Neural cell (in vitro differentiated cells): Measurements from ENCODE around the gene MOB3A. TPM values are rescaled to one million over a fixed set of nuclear protein-coding genes. Genes with fewer than 3 reads are reported as not detected.

Experiments used
- H2AFZ ChIP-seq: fragments of 200-600, 300-800 bp; sonication (generic), shearing (Covaris generic); 2 replicates; pipeline ENCODE4 v1.6.0; 2014; ENCODE audit warnings: low read depth, mild to moderate bottlenecking, antibody characterized with exemption, low read length, moderate library complexity
- H3F3A ChIP-seq: fragments of 200-600 bp; shearing (Covaris generic); 2 replicates; pipeline ENCODE4 v1.6.1; 2016; ENCODE audit warnings: mild to moderate bottlenecking, moderate library complexity, mixed read lengths, antibody characterized with exemption, low read length; ENCODE audit not compliant: insufficient read depth, poor library complexity, severe bottlenecking
- H3K27ac ChIP-seq: fragments of 200-600, 300-800 bp; sonication (generic), shearing (Covaris generic); 2 replicates; pipeline ENCODE4 v1.5.1; 2014; ENCODE audit warnings: mild to moderate bottlenecking, low read length, moderate library complexity
- H3K27me3 ChIP-seq: fragments of 300-800, 200-600 bp; sonication (generic), shearing (Covaris generic); 2 replicates; pipeline ENCODE4 v1.6.0; 2014; ENCODE audit warnings: mild to moderate bottlenecking, low read depth, low read length, moderate library complexity; ENCODE audit not compliant: insufficient read depth
- H3K36me3 ChIP-seq: fragments of 300-800, 200-600 bp; sonication (generic), shearing (Covaris generic); 2 replicates; pipeline ENCODE4 v1.5.1; 2014; ENCODE audit warnings: mild to moderate bottlenecking, antibody characterized with exemption, low read length, moderate library complexity; ENCODE audit not compliant: insufficient read depth
- H3K4me2 ChIP-seq: fragments of 300-800, 200-600 bp; sonication (generic), shearing (Covaris generic); 2 replicates; pipeline ENCODE4 v1.6.0; 2014; ENCODE audit warnings: mild to moderate bottlenecking, low read length
- H3K4me3 ChIP-seq: fragments of 300-800, 200-600 bp; sonication (generic), shearing (Covaris generic); 2 replicates; pipeline ENCODE4 v1.5.1; 2014; ENCODE audit warnings: mild to moderate bottlenecking, low read length, moderate library complexity
- H3K79me2 ChIP-seq: fragments of 200-600 bp; shearing (Covaris generic); replicated peaks from 2 replicates; pipeline ENCODE4 v1.6.0; 2014; ENCODE audit warnings: mild to moderate bottlenecking, low read length, moderate library complexity; ENCODE audit not compliant: insufficient read depth
- H3K9ac ChIP-seq: fragments of 300-800, 200-600 bp; sonication (generic), shearing (Covaris generic); 2 replicates; pipeline ENCODE4 v1.6.1; 2016; ENCODE audit warnings: mild to moderate bottlenecking, low read length, mixed read lengths
- H3K9me2 ChIP-seq: fragments of 200-600 bp; shearing (Covaris generic); 2 replicates; pipeline ENCODE4 v1.6.1; 2016; ENCODE audit warnings: mild to moderate bottlenecking, low read length, mixed read lengths; ENCODE audit not compliant: insufficient read depth
- H3K9me3 ChIP-seq: fragments of 200-600, 300-800 bp; sonication (generic), shearing (Covaris generic); 2 replicates; pipeline ENCODE4 v1.6.1; 2016; ENCODE audit warnings: mild to moderate bottlenecking, mixed run types, low read length, moderate library complexity, mixed read lengths
- H4K20me1 ChIP-seq: fragments of 200-600 bp; shearing (Covaris generic); 2 replicates; pipeline ENCODE4 v1.6.1; 2016; ENCODE audit warnings: mild to moderate bottlenecking, mixed run types; ENCODE audit not compliant: insufficient read depth
- EP300 ChIP-seq: fragments of 450-650 bp; conservative IDR thresholded peaks from 2 replicates; pipeline ENCODE4 v1.6.1; 2014; ENCODE audit warnings: antibody characterized with exemption, mild to moderate bottlenecking, moderate library complexity; ENCODE audit not compliant: poor library complexity, severe bottlenecking
- EZH2 ChIP-seq: fragments of 200-600, 300-800 bp; shearing (Covaris generic), sonication (generic); IDR thresholded peaks from 2 replicates; pipeline ENCODE4 v1.6.1; 2014; ENCODE audit warnings: antibody characterized with exemption, low read length, borderline replicate concordance, mild to moderate bottlenecking; ENCODE audit not compliant: insufficient read depth, poor library complexity, severe bottlenecking
- MXI1 ChIP-seq: fragments of 450-650 bp; conservative IDR thresholded peaks from 2 replicates; pipeline ENCODE4 v1.6.1; 2014; ENCODE audit warnings: antibody characterized with exemption, mild to moderate bottlenecking; ENCODE audit not compliant: poor library complexity, severe bottlenecking
- POLR2AphosphoS5 ChIP-seq: IDR thresholded peaks from 2 replicates; pipeline ENCODE4 v1.6.1; 2012
- RAD21 ChIP-seq: fragments of 450-650 bp; conservative IDR thresholded peaks from 2 replicates; pipeline ENCODE4 v1.6.1; 2014; ENCODE audit warnings: antibody characterized with exemption, mild to moderate bottlenecking, moderate library complexity
- SMC3 ChIP-seq: fragments of 450-650 bp; conservative IDR thresholded peaks from 2 replicates; pipeline ENCODE4 v1.6.1; 2014; ENCODE audit warnings: antibody characterized with exemption, mild to moderate bottlenecking, moderate library complexity; ENCODE audit not compliant: poor library complexity
- TAF1 ChIP-seq: IDR thresholded peaks from 2 replicates; pipeline ENCODE4 v1.6.1; 2012; ENCODE audit warnings: low read depth
- polyA plus RNA-seq: library from polyadenylated mRNA; depleted of rRNA; stranded (reverse); fragments of >200 nt; gene quantifications from 2 replicates; pipeline ENCODE4 v1.2.3, GENCODE V29; 2014
- TF ChIP-seq, protein P1 (sequence below): fragments of 450-650 bp; IDR thresholded peaks from 2 replicates; pipeline ENCODE4 v1.5.1; 2014; ENCODE audit warnings: antibody characterized with exemption, mild to moderate bottlenecking, moderate library complexity; ENCODE audit not compliant: poor library complexity, severe bottlenecking
- TF ChIP-seq, protein P2 (sequence below): IDR thresholded peaks from 2 replicates; pipeline ENCODE4 v1.6.1; 2012; ENCODE audit warnings: borderline replicate concordance

The MOB3A gene
- polyA plus RNA-seq, 1 donor from 2014 or later: 5.8 TPM

DNA sequence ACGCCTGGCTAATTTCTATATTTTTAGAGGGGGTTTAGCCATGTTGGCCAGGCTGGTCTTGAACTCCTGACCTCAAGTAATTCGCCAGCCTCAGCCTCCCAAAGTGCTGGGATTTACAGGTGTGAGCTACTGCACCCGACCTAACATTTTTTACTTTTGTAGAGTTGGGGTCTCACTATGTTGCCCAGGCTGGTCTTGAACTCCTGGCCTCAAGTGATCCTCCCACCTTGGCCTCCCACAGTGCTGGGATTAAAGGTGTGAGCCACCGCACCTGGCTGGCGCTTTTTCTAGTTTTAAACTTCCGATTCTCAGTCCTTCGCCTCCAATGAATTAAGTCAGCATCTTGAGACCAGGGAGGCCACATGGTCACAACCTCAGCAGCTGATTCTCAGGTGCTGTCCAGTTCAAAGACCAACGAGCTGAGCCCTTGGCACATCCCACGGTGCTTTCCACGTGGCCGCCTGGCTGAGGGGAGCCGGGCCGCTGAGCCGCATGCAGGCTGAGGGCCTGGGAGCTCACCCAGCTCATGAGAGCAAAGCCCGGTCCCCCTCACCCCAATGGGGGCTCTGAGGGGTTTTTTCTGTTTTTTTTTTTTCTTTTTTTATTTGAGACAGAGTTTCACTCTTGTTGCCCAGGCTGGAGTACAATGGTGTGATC, 46.2 kb upstream of the MOB3A start:
- no peak for TF ChIP-seq TAF1
- TF ChIP-seq SMC3: no peak
- H3K9me3 ChIP-seq: no peaks in the 10 kb centered on the region
- no peaks in the 10 kb centered on the region for H3K9me2 ChIP-seq
- H2AFZ ChIP-seq: no peak overlapping the region
- no peak overlapping the region for H3K9ac ChIP-seq
- H3K27ac ChIP-seq: no peak overlapping the region
- H3K4me2 ChIP-seq: no peak overlapping the region
- H3K79me2 ChIP-seq: peaks cover 44% of the 10 kb centered on the region
- H3F3A ChIP-seq: no peaks in the 10 kb centered on the region
- H4K20me1 ChIP-seq: no peaks in the 10 kb centered on the region
- no peaks in the 10 kb centered on the region for H3K27me3 ChIP-seq
- H3K4me3 ChIP-seq: no peak overlapping the region
- no peaks in the 10 kb centered on the region for H3K36me3 ChIP-seq

DNA sequence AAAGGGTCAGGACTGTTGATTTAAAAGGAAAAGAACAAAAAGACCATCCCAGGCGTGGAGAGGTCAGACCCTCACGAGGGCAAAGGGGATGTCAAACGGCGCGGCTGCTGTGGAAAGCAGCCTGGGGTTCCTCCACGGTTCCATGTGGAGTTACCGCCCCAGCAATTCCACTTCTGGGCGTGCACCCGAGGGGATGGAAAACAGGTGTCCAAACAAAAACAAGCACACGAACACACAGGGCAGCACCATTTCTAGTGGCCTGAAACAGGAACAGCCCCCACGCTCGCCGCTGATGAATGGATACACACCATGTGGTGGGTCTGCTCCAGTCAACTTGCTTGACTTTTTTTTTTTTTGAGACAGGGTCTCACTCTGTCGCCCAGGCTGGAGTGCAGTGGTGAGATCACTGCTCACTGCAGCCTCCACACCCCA, 44.0 kb upstream of the MOB3A start:
- TF ChIP-seq TAF1 (no peak), SMC3 (no peak), EP300 (no peak), RAD21 (no peak), EZH2 (no peak), POLR2AphosphoS5 (no peak), MXI1 (no peak)
- TF ChIP-seq, protein P1, sequence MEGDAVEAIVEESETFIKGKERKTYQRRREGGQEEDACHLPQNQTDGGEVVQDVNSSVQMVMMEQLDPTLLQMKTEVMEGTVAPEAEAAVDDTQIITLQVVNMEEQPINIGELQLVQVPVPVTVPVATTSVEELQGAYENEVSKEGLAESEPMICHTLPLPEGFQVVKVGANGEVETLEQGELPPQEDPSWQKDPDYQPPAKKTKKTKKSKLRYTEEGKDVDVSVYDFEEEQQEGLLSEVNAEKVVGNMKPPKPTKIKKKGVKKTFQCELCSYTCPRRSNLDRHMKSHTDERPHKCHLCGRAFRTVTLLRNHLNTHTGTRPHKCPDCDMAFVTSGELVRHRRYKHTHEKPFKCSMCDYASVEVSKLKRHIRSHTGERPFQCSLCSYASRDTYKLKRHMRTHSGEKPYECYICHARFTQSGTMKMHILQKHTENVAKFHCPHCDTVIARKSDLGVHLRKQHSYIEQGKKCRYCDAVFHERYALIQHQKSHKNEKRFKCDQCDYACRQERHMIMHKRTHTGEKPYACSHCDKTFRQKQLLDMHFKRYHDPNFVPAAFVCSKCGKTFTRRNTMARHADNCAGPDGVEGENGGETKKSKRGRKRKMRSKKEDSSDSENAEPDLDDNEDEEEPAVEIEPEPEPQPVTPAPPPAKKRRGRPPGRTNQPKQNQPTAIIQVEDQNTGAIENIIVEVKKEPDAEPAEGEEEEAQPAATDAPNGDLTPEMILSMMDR: no peak
- TF ChIP-seq, protein P2, sequence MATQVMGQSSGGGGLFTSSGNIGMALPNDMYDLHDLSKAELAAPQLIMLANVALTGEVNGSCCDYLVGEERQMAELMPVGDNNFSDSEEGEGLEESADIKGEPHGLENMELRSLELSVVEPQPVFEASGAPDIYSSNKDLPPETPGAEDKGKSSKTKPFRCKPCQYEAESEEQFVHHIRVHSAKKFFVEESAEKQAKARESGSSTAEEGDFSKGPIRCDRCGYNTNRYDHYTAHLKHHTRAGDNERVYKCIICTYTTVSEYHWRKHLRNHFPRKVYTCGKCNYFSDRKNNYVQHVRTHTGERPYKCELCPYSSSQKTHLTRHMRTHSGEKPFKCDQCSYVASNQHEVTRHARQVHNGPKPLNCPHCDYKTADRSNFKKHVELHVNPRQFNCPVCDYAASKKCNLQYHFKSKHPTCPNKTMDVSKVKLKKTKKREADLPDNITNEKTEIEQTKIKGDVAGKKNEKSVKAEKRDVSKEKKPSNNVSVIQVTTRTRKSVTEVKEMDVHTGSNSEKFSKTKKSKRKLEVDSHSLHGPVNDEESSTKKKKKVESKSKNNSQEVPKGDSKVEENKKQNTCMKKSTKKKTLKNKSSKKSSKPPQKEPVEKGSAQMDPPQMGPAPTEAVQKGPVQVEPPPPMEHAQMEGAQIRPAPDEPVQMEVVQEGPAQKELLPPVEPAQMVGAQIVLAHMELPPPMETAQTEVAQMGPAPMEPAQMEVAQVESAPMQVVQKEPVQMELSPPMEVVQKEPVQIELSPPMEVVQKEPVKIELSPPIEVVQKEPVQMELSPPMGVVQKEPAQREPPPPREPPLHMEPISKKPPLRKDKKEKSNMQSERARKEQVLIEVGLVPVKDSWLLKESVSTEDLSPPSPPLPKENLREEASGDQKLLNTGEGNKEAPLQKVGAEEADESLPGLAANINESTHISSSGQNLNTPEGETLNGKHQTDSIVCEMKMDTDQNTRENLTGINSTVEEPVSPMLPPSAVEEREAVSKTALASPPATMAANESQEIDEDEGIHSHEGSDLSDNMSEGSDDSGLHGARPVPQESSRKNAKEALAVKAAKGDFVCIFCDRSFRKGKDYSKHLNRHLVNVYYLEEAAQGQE: no peak
- no peak overlapping the region for H3K4me3 ChIP-seq
- H3K27ac ChIP-seq: no peak overlapping the region
- H3K36me3 ChIP-seq: no peaks in the 10 kb centered on the region
- H3K9me2 ChIP-seq: no peaks in the 10 kb centered on the region
- H3K27me3 ChIP-seq: no peaks in the 10 kb centered on the region
- H4K20me1 ChIP-seq: no peaks in the 10 kb centered on the region
- H2AFZ ChIP-seq: no peak overlapping the region
- H3K9me3 ChIP-seq: no peaks in the 10 kb centered on the region
- peaks cover 29% of the 10 kb centered on the region for H3K79me2 ChIP-seq
- no peaks in the 10 kb centered on the region for H3F3A ChIP-seq
- no peak overlapping the region for H3K4me2 ChIP-seq
- H3K9ac ChIP-seq: no peak overlapping the region
